BLaER1 (cell line): ENCODE data around the gene NUDCD3.
A peak's percentile ranks its signal among the peaks of the same experiment; 100 is the strongest.
"Not testable (repeated sequence)": the region's sequence is repeated elsewhere in the genome, so short reads cannot be mapped to it uniquely, and the experiment has no call there.

Experiments
- H3K27ac ChIP-seq: shearing (Covaris generic); formaldehyde crosslinking; 2 replicates; pipeline ENCODE4 v1.8.1; 2022
- H3K27me3 ChIP-seq: shearing (Covaris generic); formaldehyde crosslinking; 2 replicates; pipeline ENCODE4 v1.8.1; 2022
- H3K36me3 ChIP-seq: shearing (Covaris generic); formaldehyde crosslinking; 2 replicates; pipeline ENCODE4 v1.8.1; 2022
- H3K4me1 ChIP-seq: shearing (Covaris generic); formaldehyde crosslinking; 2 replicates; pipeline ENCODE4 v1.8.1; 2022
- H3K4me2 ChIP-seq: shearing (Covaris generic); formaldehyde crosslinking; 2 replicates; pipeline ENCODE4 v1.8.1; 2022
- H3K4me3 ChIP-seq: shearing (Covaris generic); formaldehyde crosslinking; 2 replicates; pipeline ENCODE4 v1.8.1; 2022
- H3K9ac ChIP-seq: shearing (Covaris generic); formaldehyde crosslinking; 2 replicates; pipeline ENCODE4 v1.8.1; 2022
- H3K9me3 ChIP-seq: shearing (Covaris generic); formaldehyde crosslinking; 2 replicates; pipeline ENCODE4 v1.8.1; 2022
- H4K20me1 ChIP-seq: shearing (Covaris generic); formaldehyde crosslinking; 2 replicates; pipeline ENCODE4 v1.8.1; 2022
- Cebpa-rat ChIP-seq: shearing (Covaris generic); IDR thresholded peaks from 2 replicates; pipeline ENCODE4 v1.8.1; 2022

The NUDCD3 gene

GRCh38 chr7:44438816-44439215 lies 51.6 kb downstream of the NUDCD3 start:
- TF ChIP-seq Cebpa-rat, result no peak
- H3K27me3 ChIP-seq, result no peaks in the 10 kb centered on the region
- no peak overlapping the region for H3K27ac ChIP-seq
- H4K20me1 ChIP-seq, result peaks cover 94% of the 10 kb centered on the region
- no peaks in the 10 kb centered on the region for H3K9me3 ChIP-seq
- H3K9ac ChIP-seq, result no peak overlapping the region
- no peak overlapping the region for H3K4me3 ChIP-seq
- peaks cover 52% of the 10 kb centered on the region for H3K36me3 ChIP-seq
- no peak overlapping the region for H3K4me2 ChIP-seq
- H3K4me1 ChIP-seq, result no peaks in the 10 kb centered on the region

- H3K27ac ChIP-seq, result no peak overlapping the region
- H3K9me3 ChIP-seq, result no peaks in the 10 kb centered on the region
- H3K4me3 ChIP-seq, result no peak overlapping the region
- H4K20me1 ChIP-seq, result peaks cover 94% of the 10 kb centered on the region
- no peaks in the 10 kb centered on the region for H3K27me3 ChIP-seq
- no peak overlapping the region for H3K9ac ChIP-seq
- no peak overlapping the region for H3K4me2 ChIP-seq
- H3K36me3 ChIP-seq, result peaks cover 43% of the 10 kb centered on the region
- TF ChIP-seq Cebpa-rat, result no peak
- H3K4me1 ChIP-seq, result peaks cover 39% of the 10 kb centered on the region
Measured at GRCh38 chr7:44434201-44434600, 56.3 kb downstream of the NUDCD3 start.

- Histone ChIP-seq H3K4me1 (peaks cover 39% of the 10 kb centered on the region), H3K9me3 (no peaks in the 10 kb centered on the region), H3K27me3 (no peaks in the 10 kb centered on the region), H3K4me3 (no peak overlapping the region), H3K36me3 (peaks cover 44% of the 10 kb centered on the region), H3K9ac (no peak overlapping the region), H4K20me1 (peaks cover 95% of the 10 kb centered on the region), H3K27ac (no peak overlapping the region), H3K4me2 (peak overlapping the region; percentile 69)
- TF ChIP-seq Cebpa-rat, result no peak
Measured at GRCh38 chr7:44433255-44434022, 57.0 kb downstream of the NUDCD3 start.

DNA sequence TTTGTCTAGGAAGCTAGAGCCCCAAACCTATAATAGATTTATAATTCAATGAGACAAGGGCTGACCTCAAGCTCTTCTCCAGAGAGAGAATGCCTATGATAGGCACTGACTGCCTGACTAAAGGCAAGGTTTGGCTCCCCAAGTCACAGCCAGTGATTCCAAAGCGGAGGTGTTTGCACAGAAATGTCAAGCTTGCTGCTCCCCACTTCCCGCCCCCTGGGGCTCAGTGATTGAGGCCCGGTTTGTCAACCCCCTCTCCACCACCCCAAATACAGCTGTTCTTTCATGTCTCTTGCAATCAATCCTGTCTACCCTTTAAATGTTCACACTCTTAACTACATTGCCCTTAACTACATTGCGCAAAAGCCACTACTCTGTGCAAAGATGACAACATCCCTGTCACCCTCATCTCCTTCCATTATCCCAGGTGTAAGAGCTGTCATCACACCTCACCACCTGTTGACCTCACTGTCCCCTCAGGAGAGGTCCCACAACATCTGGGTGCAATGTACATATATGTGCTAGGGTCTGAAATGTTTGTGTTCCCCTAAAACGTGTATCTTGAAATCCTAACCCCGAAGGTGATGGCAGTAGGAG lies 58.0 kb downstream of the NUDCD3 start:
- H3K27me3 ChIP-seq, result no peaks in the 10 kb centered on the region
- H3K4me3 ChIP-seq, result no peak overlapping the region
- H4K20me1 ChIP-seq, result peaks cover 98% of the 10 kb centered on the region
- no peaks in the 10 kb centered on the region for H3K9me3 ChIP-seq
- peak overlapping the region; percentile 69 for H3K4me2 ChIP-seq
- no peak overlapping the region; the same call in 1 of the 2 replicates for H3K9ac ChIP-seq
- H3K27ac ChIP-seq, result no peak overlapping the region
- peaks cover 39% of the 10 kb centered on the region for H3K4me1 ChIP-seq
- TF ChIP-seq Cebpa-rat, result no peak
- peaks cover 49% of the 10 kb centered on the region for H3K36me3 ChIP-seq

- Histone ChIP-seq H3K9me3 (no peaks in the 10 kb centered on the region), H4K20me1 (peaks cover 91% of the 10 kb centered on the region), H3K27ac (peak overlapping the region; percentile 3; the same call in 1 of the 2 replicates), H3K4me2 (peak overlapping the region; percentile 69), H3K4me1 (peaks cover 39% of the 10 kb centered on the region), H3K4me3 (no peak overlapping the region), H3K36me3 (peaks cover 60% of the 10 kb centered on the region), H3K27me3 (no peaks in the 10 kb centered on the region), H3K9ac (peak overlapping the region; percentile 27; the same call in 1 of the 2 replicates)
- TF ChIP-seq Cebpa-rat, result no peak
Measured at GRCh38 chr7:44431091-44431608, 59.3 kb downstream of the NUDCD3 start.

DNA sequence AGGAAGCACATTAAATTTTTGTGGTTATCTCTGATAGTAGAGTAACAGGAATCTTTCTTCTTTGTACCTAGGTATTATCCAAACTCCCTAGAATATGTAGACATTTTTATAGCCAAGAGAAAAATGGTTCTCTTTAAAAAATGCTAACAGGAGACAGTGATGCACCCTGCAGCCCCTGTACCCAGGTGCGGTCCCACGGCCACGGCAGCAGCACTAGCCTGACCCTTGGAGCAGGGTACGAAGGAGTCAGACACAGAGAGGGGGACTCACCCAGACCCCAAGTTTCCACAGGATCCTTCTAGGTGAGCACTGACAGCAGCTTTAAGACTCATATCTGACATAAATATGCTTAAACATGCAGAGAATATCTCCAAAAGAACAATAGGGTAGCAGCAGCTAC lies 60.4 kb downstream of the NUDCD3 start:
- no peaks in the 10 kb centered on the region for H3K27me3 ChIP-seq
- H3K9me3 ChIP-seq, result peaks cover 4% of the 10 kb centered on the region; the same call in 1 of the 2 replicates
- H3K9ac ChIP-seq, result no peak overlapping the region
- peaks cover 64% of the 10 kb centered on the region for H3K36me3 ChIP-seq
- no peak for TF ChIP-seq Cebpa-rat
- peaks cover 39% of the 10 kb centered on the region for H3K4me1 ChIP-seq
- no peak overlapping the region for H3K4me3 ChIP-seq
- H3K4me2 ChIP-seq, result peak overlapping the region; percentile 69; the same call in 1 of the 2 replicates
- no peak overlapping the region; the same call in 1 of the 2 replicates for H3K27ac ChIP-seq
- peaks cover 80% of the 10 kb centered on the region for H4K20me1 ChIP-seq

- not testable (repeated sequence) for H3K4me1 ChIP-seq, H3K9ac ChIP-seq, H3K4me2 ChIP-seq, H3K27me3 ChIP-seq, H3K4me3 ChIP-seq, H3K27ac ChIP-seq
- peaks cover 24% of the 10 kb centered on the region for H3K9me3 ChIP-seq
- H4K20me1 ChIP-seq, result peaks cover 35% of the 10 kb centered on the region
- peaks cover 68% of the 10 kb centered on the region for H3K36me3 ChIP-seq
Measured at GRCh38 chr7:44424762-44425161, 65.7 kb downstream of the NUDCD3 start.

DNA sequence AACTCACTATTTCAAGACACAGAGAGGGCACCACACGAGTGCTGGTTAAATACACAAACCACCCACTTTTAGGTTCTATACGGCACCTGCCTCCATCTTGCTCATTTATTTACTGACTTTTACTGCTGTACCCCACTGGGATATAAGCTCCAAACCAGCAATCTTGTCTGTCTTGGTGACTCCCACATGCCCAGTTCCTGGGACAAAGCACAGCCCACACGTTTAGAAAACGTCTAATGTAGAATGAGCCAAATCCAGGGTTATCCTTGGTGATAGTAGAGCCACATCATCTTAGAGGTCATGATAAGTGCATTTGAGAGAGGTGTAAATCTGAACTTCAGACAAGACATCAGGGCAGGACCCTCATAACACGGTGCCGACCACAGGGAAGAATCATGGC lies 73.5 kb downstream of the NUDCD3 start:
- H3K27me3 ChIP-seq, result no peaks in the 10 kb centered on the region
- no peak for TF ChIP-seq Cebpa-rat
- peaks cover 18% of the 10 kb centered on the region for H3K9me3 ChIP-seq
- H3K27ac ChIP-seq, result no peak overlapping the region
- H3K36me3 ChIP-seq, result peaks cover 72% of the 10 kb centered on the region
- H3K9ac ChIP-seq, result no peak overlapping the region
- peaks cover 8% of the 10 kb centered on the region; the same call in 1 of the 2 replicates for H3K4me1 ChIP-seq
- peaks cover 52% of the 10 kb centered on the region for H4K20me1 ChIP-seq
- no peak overlapping the region for H3K4me3 ChIP-seq
- H3K4me2 ChIP-seq, result no peak overlapping the region

GRCh38 chr7:44415510-44415909 lies 74.9 kb downstream of the NUDCD3 start:
- Histone ChIP-seq H3K27me3 (no peaks in the 10 kb centered on the region), H3K27ac (no peak overlapping the region), H3K36me3 (peaks cover 78% of the 10 kb centered on the region), H3K9ac (no peak overlapping the region), H3K9me3 (peaks cover 23% of the 10 kb centered on the region), H3K4me1 (peaks cover 8% of the 10 kb centered on the region; the same call in 1 of the 2 replicates), H3K4me3 (no peak overlapping the region), H4K20me1 (peaks cover 47% of the 10 kb centered on the region), H3K4me2 (no peak overlapping the region)
- no peak for TF ChIP-seq Cebpa-rat

- Histone ChIP-seq H3K9ac (no peak overlapping the region), H3K4me2 (no peak overlapping the region), H3K27ac (no peak overlapping the region), H3K36me3 (peaks cover 78% of the 10 kb centered on the region), H3K27me3 (no peaks in the 10 kb centered on the region), H4K20me1 (peaks cover 44% of the 10 kb centered on the region), H3K9me3 (peaks cover 28% of the 10 kb centered on the region), H3K4me3 (no peak overlapping the region), H3K4me1 (peaks cover 8% of the 10 kb centered on the region; the same call in 1 of the 2 replicates)
- no peak for TF ChIP-seq Cebpa-rat
Measured at GRCh38 chr7:44415047-44415446, 75.4 kb downstream of the NUDCD3 start.
